Gastroesophageal sphincter (tissue), 4 donors: Measurements from ENCODE around the gene CD300LD. TPM values are rescaled to one million over a fixed set of nuclear protein-coding genes. Genes with fewer than 3 reads are reported as not detected.

Experiments
- ATAC-seq: fragments of 150-250 bp; one replicate; pipeline ENCODE4 v1.9.1; 2016; ENCODE audit warnings: mild to moderate bottlenecking, moderate library complexity
- H3K27ac ChIP-seq, 4 donors: fragments of 200-600 bp; sonication (generic) in 3 of 4; 1 replicate in 3 of 4; 2 replicates in 1 of 4; pipeline ENCODE4 v1.5.1; 2016 to 2019
- H3K27me3 ChIP-seq: fragments of 200-600 bp; sonication (generic); one replicate; pipeline ENCODE4 v1.5.1; 2019
- H3K36me3 ChIP-seq, 2 donors: fragments of 200-600 bp; sonication (generic); one replicate each; pipeline ENCODE4 v1.5.1; 2019; ENCODE audit warnings: control low read depth in 1 of 2
- H3K4me1 ChIP-seq, 3 donors: fragments of 200-600 bp; sonication (generic); 1 replicate in 2 of 3; 2 replicates in 1 of 3; pipeline ENCODE4 v1.5.1; 2016 to 2019; ENCODE audit warnings: control low read depth in 2 of 3
- H3K4me3 ChIP-seq, 2 donors: fragments of 200-600 bp; sonication (generic); one replicate each; pipeline ENCODE4 v1.5.1; 2019; ENCODE audit warnings: mild to moderate bottlenecking in 1 of 2, moderate library complexity in 1 of 2
- H3K9me3 ChIP-seq, 3 donors: fragments of 200-600 bp; sonication (generic); one replicate each; pipeline ENCODE4 v1.5.1; 2017 to 2019; ENCODE audit warnings: control low read depth in 2 of 3
- EP300 ChIP-seq: sonication (generic); formaldehyde crosslinking; IDR thresholded peaks from one replicate; pipeline ENCODE4 v1.6.1; 2017; ENCODE audit warnings: antibody characterized with exemption, mild to moderate bottlenecking
- POLR2A ChIP-seq, 2 donors: fragments of 450-650 bp; IDR thresholded peaks; one replicate each; pipeline ENCODE4 v1.6.1; 2017; ENCODE audit warnings: antibody characterized with exemption in 2 of 2, mild to moderate bottlenecking in 2 of 2, moderate library complexity in 1 of 2
- POLR2AphosphoS5 ChIP-seq: sonication (generic); formaldehyde crosslinking; IDR thresholded peaks from one replicate; pipeline ENCODE4 v1.6.1; 2017; ENCODE audit warnings: antibody characterized with exemption
- WGBS, 2 donors: methylation state at CpG; one replicate each; pipeline ENCODE4 v1.1.5; 2018; ENCODE audit warnings: low coverage in 1 of 2; 5-methylcytosine and 5-hydroxymethylcytosine counted together
- total RNA-seq, 4 donors: library from RNA; depleted of rRNA; stranded (reverse); fragments of >200 nt; gene quantifications; one replicate each; pipeline ENCODE4 v1.1.0, GENCODE V29; 2016
- TF ChIP-seq, protein P1 (sequence below), 4 experiments: fragments of 200-600 bp in 2 of 4; fragments of 450-650 bp in 2 of 4; sonication (generic) in 1 of 4; IDR thresholded peaks; one replicate each; pipeline ENCODE4 v1.5.1; 2017 to 2019; ENCODE audit warnings: antibody characterized with exemption in 4 of 4, mild to moderate bottlenecking in 2 of 4, moderate library complexity in 2 of 4

Gene CD300LD
- total RNA-seq, 4 donors from 2014 or later = not detected

DNA sequence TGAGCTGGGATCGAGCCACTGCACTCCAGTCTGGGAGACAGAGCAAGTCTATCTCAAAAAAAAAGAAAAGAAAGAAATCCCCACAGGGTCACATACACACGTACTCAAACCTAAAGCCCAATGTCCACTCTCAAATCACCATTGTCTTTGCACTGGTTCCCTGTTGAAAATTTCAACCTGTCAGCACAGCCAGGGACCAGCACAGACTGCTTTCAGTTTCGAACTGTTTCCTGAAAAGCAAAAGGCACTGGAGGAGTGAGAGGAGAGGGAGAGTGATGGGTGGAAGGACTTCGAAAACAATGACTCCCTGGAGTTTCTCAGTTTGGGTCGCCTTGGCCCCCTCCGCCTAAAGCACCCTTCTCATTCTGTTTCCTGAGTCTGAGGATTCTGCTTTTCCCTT, 37.2 kb downstream of the CD300LD start:
- no peaks in the 10 kb centered on the region for H3K9me3 ChIP-seq
- H3K4me1 ChIP-seq = no peaks in the 10 kb centered on the region
- no peak for ATAC-seq
- H3K36me3 ChIP-seq = no peaks in the 10 kb centered on the region
- 61 to 69% methylated on average over 2 to 6 of the region's 6 CpGs for WGBS, 2 donors
- no peak overlapping the region for H3K4me3 ChIP-seq
- TF ChIP-seq EP300 = no peak
- no peak for TF ChIP-seq POLR2A (IDR thresholded peaks at IDR 0.05)
- TF ChIP-seq, protein P1, sequence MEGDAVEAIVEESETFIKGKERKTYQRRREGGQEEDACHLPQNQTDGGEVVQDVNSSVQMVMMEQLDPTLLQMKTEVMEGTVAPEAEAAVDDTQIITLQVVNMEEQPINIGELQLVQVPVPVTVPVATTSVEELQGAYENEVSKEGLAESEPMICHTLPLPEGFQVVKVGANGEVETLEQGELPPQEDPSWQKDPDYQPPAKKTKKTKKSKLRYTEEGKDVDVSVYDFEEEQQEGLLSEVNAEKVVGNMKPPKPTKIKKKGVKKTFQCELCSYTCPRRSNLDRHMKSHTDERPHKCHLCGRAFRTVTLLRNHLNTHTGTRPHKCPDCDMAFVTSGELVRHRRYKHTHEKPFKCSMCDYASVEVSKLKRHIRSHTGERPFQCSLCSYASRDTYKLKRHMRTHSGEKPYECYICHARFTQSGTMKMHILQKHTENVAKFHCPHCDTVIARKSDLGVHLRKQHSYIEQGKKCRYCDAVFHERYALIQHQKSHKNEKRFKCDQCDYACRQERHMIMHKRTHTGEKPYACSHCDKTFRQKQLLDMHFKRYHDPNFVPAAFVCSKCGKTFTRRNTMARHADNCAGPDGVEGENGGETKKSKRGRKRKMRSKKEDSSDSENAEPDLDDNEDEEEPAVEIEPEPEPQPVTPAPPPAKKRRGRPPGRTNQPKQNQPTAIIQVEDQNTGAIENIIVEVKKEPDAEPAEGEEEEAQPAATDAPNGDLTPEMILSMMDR (IDR thresholded peaks at IDR 0.05) = no peak
- TF ChIP-seq POLR2AphosphoS5 = no peak
- H3K27ac ChIP-seq = no peak overlapping the region
- peaks cover 11% of the 10 kb centered on the region for H3K27me3 ChIP-seq

DNA sequence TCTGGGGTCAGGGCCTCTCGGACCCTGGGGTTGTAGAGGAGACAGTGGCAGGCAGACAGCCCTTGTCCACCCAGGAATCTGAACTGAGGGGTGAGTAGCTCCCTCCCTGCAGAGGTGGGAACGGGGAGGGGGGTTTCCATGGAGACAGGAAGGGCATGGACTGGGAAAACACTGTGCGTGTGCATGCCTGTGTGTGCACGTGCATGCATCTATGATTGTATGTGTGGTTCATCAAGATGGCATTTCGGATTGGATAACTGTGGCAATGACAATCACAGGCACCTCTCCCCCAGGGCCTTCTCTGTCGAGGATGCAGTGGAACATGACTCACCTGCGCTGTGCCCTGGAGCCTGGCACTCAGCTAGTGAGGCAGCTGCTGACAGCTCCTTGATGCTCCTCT, 40.0 kb downstream of the CD300LD start:
- no peak for ATAC-seq
- TF ChIP-seq EP300 = no peak
- TF ChIP-seq POLR2AphosphoS5 = no peak
- no peak for TF ChIP-seq POLR2A (IDR thresholded peaks at IDR 0.05)
- TF ChIP-seq, protein P1 (IDR thresholded peaks at IDR 0.05) = no peak
- no peaks in the 10 kb centered on the region for H3K4me1 ChIP-seq
- peaks cover 26% of the 10 kb centered on the region for H3K27me3 ChIP-seq
- no peak overlapping the region for H3K4me3 ChIP-seq
- H3K27ac ChIP-seq = no peak overlapping the region
- no peaks in the 10 kb centered on the region for H3K36me3 ChIP-seq
- WGBS, 2 donors = no CpG with 5 or more reads among the region's 7 CpGs
- H3K9me3 ChIP-seq = no peaks in the 10 kb centered on the region

DNA sequence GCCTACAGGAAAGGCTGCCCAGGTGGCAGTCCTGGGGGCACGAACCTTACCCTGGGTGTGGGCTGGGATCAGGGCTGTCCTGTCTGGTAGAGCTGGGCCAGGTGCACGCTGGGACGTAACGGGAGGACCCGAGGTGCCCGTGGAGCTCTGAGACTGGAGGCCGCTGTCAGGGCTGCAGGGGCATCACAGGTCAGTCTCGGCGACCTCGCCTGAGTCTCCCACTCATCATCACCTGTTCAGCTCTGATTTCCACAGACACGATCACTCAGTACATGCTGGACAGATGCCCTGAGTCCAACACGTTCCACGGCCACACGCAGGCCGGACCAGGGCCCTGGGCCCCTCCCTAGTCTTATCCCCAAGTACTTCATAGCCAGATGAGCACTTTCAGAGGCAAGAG, 41.5 kb downstream of the CD300LD start:
- Histone ChIP-seq H3K27me3 (peaks cover 26% of the 10 kb centered on the region), H3K4me3 (no peak overlapping the region), H3K36me3 (no peaks in the 10 kb centered on the region), H3K27ac (no peak overlapping the region), H3K9me3 (no peaks in the 10 kb centered on the region), H3K4me1 (no peaks in the 10 kb centered on the region)
- TF ChIP-seq EP300 (no peak), POLR2AphosphoS5 (no peak), POLR2A (IDR thresholded peaks at IDR 0.05) (no peak)
- TF ChIP-seq, protein P1 (IDR thresholded peaks at IDR 0.05) = no peak
- ATAC-seq = no peak
- no CpG with 5 or more reads among the region's 15 CpGs for WGBS, 2 donors

DNA sequence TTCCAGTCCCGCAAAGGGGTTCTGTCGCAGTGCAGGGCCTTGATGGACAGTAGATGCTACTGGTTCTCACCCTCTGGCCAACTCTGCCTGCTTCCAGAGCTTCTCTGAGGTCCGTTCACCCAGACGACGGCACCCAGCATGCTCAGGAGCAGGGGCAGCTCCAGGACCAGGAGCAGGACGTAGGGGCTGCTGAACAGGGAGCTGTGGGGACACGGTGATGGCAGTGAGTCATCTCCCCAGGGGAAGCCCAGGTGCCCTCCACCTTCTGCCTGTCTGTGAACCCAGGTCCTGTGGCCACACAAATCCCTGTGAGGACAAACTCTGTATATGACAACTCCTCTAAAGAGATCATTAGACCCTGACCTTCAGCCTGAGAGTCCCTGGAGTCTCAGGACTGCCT, 42.7 kb downstream of the CD300LD start:
- ATAC-seq = no peak
- Histone ChIP-seq H3K9me3 (no peaks in the 10 kb centered on the region), H3K4me1 (no peaks in the 10 kb centered on the region), H3K27me3 (peaks cover 26% of the 10 kb centered on the region), H3K4me3 (no peak overlapping the region), H3K27ac (no peak overlapping the region), H3K36me3 (no peaks in the 10 kb centered on the region)
- 78% methylated on average over 6 of the region's 7 CpGs; no CpG with 5 or more reads in 1 of the 2 donors for WGBS, 2 donors
- TF ChIP-seq POLR2AphosphoS5 (no peak), EP300 (no peak), POLR2A (IDR thresholded peaks at IDR 0.05) (no peak)
- TF ChIP-seq, protein P1 (IDR thresholded peaks at IDR 0.05) = no peak

DNA sequence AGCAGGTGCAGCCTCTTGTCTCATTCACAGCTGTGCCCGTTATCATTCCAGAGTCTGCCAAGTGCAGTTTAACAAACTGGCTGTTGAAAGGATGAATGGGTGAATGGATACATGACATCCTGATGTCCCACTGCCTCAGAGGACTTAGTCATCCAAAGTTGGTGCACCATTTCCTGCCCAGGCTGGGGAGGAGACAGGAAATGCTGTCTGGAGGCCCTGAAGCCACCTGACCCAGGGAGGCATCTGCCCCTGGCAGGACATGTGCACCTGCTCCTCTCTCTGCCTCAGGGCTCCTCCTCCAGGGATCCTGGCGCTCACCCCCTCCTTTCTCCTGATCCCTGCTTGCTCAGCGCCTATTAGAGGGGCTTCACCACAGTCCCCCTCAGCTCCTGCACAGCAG, 44.3 kb downstream of the CD300LD start:
- TF ChIP-seq EP300 (no peak), POLR2A (IDR thresholded peaks at IDR 0.05) (no peak), POLR2AphosphoS5 (no peak)
- TF ChIP-seq, protein P1 (IDR thresholded peaks at IDR 0.05) = no peak
- H3K4me3 ChIP-seq = no peak overlapping the region
- WGBS, 2 donors = 75% methylated on average over 2 of the region's 3 CpGs; no CpG with 5 or more reads in 1 of the 2 donors
- H3K27ac ChIP-seq = no peak overlapping the region
- H3K9me3 ChIP-seq = no peaks in the 10 kb centered on the region
- no peak for ATAC-seq
- H3K36me3 ChIP-seq = no peaks in the 10 kb centered on the region
- no peaks in the 10 kb centered on the region for H3K4me1 ChIP-seq
- H3K27me3 ChIP-seq = peaks cover 26% of the 10 kb centered on the region
